HG02938 (cell line): ENCODE measurements around the gene NEMP2.

Experiments
- ATAC-seq: cut with Tn5 transposase; IDR thresholded peaks from one replicate; pipeline ENCODE4 v1.9.1; 2021; ENCODE audit warnings: mild to moderate bottlenecking, moderate library complexity; ENCODE audit not compliant: unreplicated experiment

NEMP2 gene

GRCh38 chr2:190534310-190535120 is at the start of gene NEMP2:
TSS of gene NEMP2 (minus strand) at chr2:190534722. CDS start at chr2:190534655, 67 bp downstream.
- ATAC-seq, result peak; percentile 56

- peak; percentile 83 for ATAC-seq
These were observed 49.2 kb upstream of the NEMP2 start for GRCh38 chr2:190583507-190584337.

GRCh38 chr2:190582736-190583506 is 48.4 kb upstream of the NEMP2 start:
- peak; percentile 66 for ATAC-seq

GRCh38 chr2:190582019-190582418 is 47.5 kb upstream of the NEMP2 start:
- ATAC-seq, result no peak

- ATAC-seq, result no peak
These were observed 45.7 kb upstream of the NEMP2 start for GRCh38 chr2:190579915-190580846.

GRCh38 chr2:190579058-190579410 is 44.5 kb upstream of the NEMP2 start:
- no peak for ATAC-seq

GRCh38 chr2:190578158-190579057 is 43.9 kb upstream of the NEMP2 start:
- ATAC-seq, result no peak

GRCh38 chr2:190576573-190576972 is 42.1 kb upstream of the NEMP2 start:
- no peak for ATAC-seq

- no peak for ATAC-seq
These were observed 40.7 kb upstream of the NEMP2 start for GRCh38 chr2:190575263-190575662.

GRCh38 chr2:190574169-190574568 is 39.6 kb upstream of the NEMP2 start:
- no peak for ATAC-seq

GRCh38 chr2:190572246-190572645 is 37.7 kb upstream of the NEMP2 start:
- ATAC-seq, result no peak

- ATAC-seq, result no peak
These were observed 37.2 kb upstream of the NEMP2 start for GRCh38 chr2:190571686-190572085.

GRCh38 chr2:190570871-190571270 is 36.3 kb upstream of the NEMP2 start:
- ATAC-seq, result no peak

- ATAC-seq, result no peak
These were observed 35.7 kb upstream of the NEMP2 start for GRCh38 chr2:190569994-190570755.

- no peak for ATAC-seq
These were observed 30.3 kb upstream of the NEMP2 start for GRCh38 chr2:190564838-190565237.

GRCh38 chr2:190563646-190564045 is 29.1 kb upstream of the NEMP2 start:
- no peak for ATAC-seq

- no peak for ATAC-seq
These were observed 28.6 kb upstream of the NEMP2 start for GRCh38 chr2:190563109-190563508.

- ATAC-seq, result no peak
These were observed 27.6 kb upstream of the NEMP2 start for GRCh38 chr2:190562121-190562520.
